ENCODE measurements around the gene DCAF11. TPM values are rescaled to one million over a fixed set of nuclear protein-coding genes. Genes with fewer than 3 reads are reported as not detected.

Gene DCAF11
- total and polyA plus RNA-seq, 4 experiments from 2014 or later, result 71.5 to 93.4 (median 75.4) TPM

DNA sequence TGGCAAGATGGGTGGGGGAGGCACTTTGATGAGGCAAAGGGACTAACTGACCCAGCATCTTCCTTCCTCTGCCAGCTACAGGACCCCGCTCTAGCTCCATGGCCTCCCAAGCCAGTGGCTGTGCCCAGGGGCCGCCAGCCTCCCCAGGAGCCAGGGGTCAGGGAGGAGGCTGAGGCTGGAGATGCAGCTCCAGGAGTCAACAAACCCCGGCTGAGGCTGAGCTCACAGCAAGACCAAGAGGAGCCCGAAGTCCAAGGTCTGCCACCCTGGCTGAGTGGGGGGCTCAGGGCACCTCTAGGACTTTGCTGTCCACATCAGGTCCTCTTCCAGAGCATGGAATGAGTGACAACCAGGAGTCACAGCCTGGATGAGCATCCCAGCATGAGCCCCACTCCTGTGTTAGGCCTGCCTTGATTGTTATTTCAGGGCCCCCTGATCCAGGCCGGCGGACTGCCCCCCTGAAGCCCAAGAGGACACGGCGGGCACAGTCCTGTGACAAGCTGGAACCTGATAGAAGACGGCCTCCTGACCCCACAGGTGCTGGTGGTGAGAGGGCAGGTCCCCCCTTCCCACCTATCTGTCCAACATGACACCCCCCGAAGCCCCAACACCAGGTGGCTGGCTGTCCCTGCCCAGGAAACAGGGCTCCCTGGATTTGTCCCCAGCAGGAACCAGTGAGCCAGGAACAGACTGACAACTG lies 45.7 kb upstream of the DCAF11 start:
- no peak overlapping the region for H3K27ac Mint-ChIP-seq
- no peak overlapping the region for H3K4me3 ChIP-seq (ENCODE audit: low read length in 2 of 2)
- no peaks in the 10 kb centered on the region for H3K36me3 Mint-ChIP-seq
- H3K4me1 Mint-ChIP-seq, result peaks cover 0 to 2% (median 0%) of the 10 kb centered on the region in 4 donors
- no peaks in the 10 kb centered on the region for H3K27me3 ChIP-seq (ENCODE audit: insufficient read depth, low read length)
- ChIA-PET POLR2A (ENCODE audit: partially characterized antibody) (interaction anchor here (0.9 kb wide), 1 partner anchor 12 kb away, joined by 3 read pairs; no protein-coding TSS in a partner anchor), CTCF (ENCODE audit: partially characterized antibody) (interaction anchor here (1.1 to 2.1 kb wide), 3 partner anchors 11 to 21 kb away, joined by 4 to 8 read pairs (median 6); no protein-coding TSS in a partner anchor)
- H3K36me3 ChIP-seq (ENCODE audit: insufficient read depth, low read length), result no peaks in the 10 kb centered on the region
- no peaks in the 10 kb centered on the region for H3K4me1 ChIP-seq (ENCODE audit: insufficient read depth, low read length)
- DNase-seq, result no peak
- H3K9me3 ChIP-seq (ENCODE audit: control insufficient read depth in 1 of 2, low read length in 2 of 2), result no peaks in the 10 kb centered on the region
- H3K4me3 Mint-ChIP-seq, result no peak overlapping the region
- no peaks in the 10 kb centered on the region for H3K9me3 Mint-ChIP-seq
- H3K27me3 Mint-ChIP-seq, result peaks cover 7 to 14% of the 10 kb centered on the region in 2 donors
- no peak overlapping the region for H3K27ac ChIP-seq (ENCODE audit: low read depth, low read length)
- intact Hi-C loops (cut with micrococcal nuclease), result no loop called here

DNA sequence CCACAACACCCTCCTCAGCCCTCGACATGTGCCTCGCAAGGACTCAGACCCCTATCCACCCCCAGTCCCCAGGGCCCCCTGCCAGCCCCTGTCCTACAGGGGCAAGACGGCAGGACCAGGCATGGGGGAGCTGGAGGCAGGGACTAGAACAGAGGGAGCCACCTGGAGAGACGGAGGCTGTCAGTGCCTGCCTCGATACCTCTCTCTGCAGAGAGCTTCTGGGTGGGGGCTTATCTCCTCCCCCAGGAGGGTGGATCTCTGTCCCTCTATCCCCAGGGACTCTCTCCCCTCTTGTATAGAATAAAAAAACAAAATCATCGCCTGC lies 45.2 kb upstream of the DCAF11 start:
- Histone ChIP-seq H3K4me3 (ENCODE audit: low read length in 2 of 2) (no peak overlapping the region), H3K27ac (ENCODE audit: low read depth, low read length) (no peak overlapping the region), H3K36me3 (ENCODE audit: insufficient read depth, low read length) (no peaks in the 10 kb centered on the region), H3K9me3 (ENCODE audit: control insufficient read depth in 1 of 2, low read length in 2 of 2) (no peaks in the 10 kb centered on the region), H3K27me3 (ENCODE audit: insufficient read depth, low read length) (no peaks in the 10 kb centered on the region), H3K4me1 (ENCODE audit: insufficient read depth, low read length) (no peaks in the 10 kb centered on the region)
- intact Hi-C loops (cut with micrococcal nuclease), result no loop called here
- no peak for DNase-seq
- Mint-ChIP-seq H3K9me3 (no peaks in the 10 kb centered on the region), H3K27ac (no peak overlapping the region), H3K4me1 (peaks cover 0 to 2% (median 0%) of the 10 kb centered on the region in 4 donors), H3K27me3 (peaks cover 7 to 14% of the 10 kb centered on the region in 2 donors), H3K36me3 (no peaks in the 10 kb centered on the region), H3K4me3 (no peak overlapping the region)
- ChIA-PET CTCF (ENCODE audit: partially characterized antibody) (interaction anchor here (1.6 to 2.1 kb wide), 3 partner anchors 11 to 39 kb away, joined by 6 to 8 read pairs (median 8); no protein-coding TSS in a partner anchor), POLR2A (ENCODE audit: partially characterized antibody) (interaction anchor here (0.9 kb wide), 1 partner anchor 11 kb away, joined by 3 read pairs; no protein-coding TSS in a partner anchor)

DNA sequence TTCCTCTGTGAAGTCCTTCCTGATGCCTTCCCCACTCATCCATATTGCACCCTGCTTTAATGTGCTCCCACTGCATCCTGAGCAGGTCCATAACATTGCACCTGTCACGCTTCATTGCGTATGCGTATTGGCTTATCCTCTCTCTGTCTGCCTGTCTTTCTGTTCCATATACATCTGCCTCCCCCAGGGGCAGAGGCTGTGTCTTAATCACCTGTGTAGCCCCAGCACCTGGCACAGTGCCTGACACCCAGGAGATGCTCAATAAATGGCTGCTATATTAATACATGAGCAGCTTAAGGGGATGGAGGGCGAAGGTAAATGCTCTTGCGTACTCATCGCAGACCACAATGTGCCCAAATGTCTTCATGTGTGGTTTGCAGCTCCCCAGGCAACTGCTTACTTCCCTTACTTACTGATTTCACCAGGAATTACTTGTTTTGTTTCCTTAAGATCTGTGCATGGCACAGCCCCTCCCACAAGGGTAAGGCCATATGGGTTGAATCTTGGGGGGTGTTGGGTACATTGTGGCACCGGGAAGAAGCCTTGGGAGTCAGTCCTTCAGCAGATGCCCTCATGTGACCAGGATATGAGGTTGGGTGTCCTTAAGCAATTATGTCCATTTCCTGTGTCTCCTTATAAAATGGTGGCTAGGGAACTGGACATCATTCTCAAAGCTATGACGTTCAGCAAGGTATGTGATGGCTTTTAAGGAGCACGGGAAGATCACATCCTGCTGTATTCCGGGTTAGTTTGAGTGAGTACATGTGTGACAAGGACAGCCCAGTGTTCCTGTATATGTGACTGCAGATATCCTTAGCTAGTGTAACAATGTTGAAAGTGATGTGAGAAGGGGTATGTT lies 44.1 kb upstream of the DCAF11 start:
- H3K4me1 Mint-ChIP-seq, result peaks cover 0 to 2% (median 0%) of the 10 kb centered on the region in 4 donors
- no peak overlapping the region for H3K27ac Mint-ChIP-seq
- POLR2A ChIA-PET (ENCODE audit: partially characterized antibody), result interaction anchor here (1.6 kb wide), 1 partner anchor 10 kb away, joined by 6 read pairs; no protein-coding TSS in a partner anchor
- Histone ChIP-seq H3K9me3 (ENCODE audit: control insufficient read depth in 1 of 2, low read length in 2 of 2) (no peaks in the 10 kb centered on the region), H3K4me1 (ENCODE audit: insufficient read depth, low read length) (no peaks in the 10 kb centered on the region), H3K27ac (ENCODE audit: low read depth, low read length) (no peak overlapping the region), H3K27me3 (ENCODE audit: insufficient read depth, low read length) (no peaks in the 10 kb centered on the region), H3K36me3 (ENCODE audit: insufficient read depth, low read length) (no peaks in the 10 kb centered on the region), H3K4me3 (ENCODE audit: low read length in 2 of 2) (no peak overlapping the region)
- intact Hi-C loops (cut with micrococcal nuclease), result no loop called here
- no peak for DNase-seq
- no peaks in the 10 kb centered on the region for H3K9me3 Mint-ChIP-seq
- peaks cover 7 to 14% of the 10 kb centered on the region in 2 donors for H3K27me3 Mint-ChIP-seq
- CTCF ChIA-PET (ENCODE audit: partially characterized antibody), result interaction anchor here (0.5 to 2.1 kb wide), 5 partner anchors 12 to 197 kb away, joined by 3 to 8 read pairs (median 6); no protein-coding TSS in a partner anchor
- H3K36me3 Mint-ChIP-seq, result no peaks in the 10 kb centered on the region
- H3K4me3 Mint-ChIP-seq, result no peak overlapping the region

DNA sequence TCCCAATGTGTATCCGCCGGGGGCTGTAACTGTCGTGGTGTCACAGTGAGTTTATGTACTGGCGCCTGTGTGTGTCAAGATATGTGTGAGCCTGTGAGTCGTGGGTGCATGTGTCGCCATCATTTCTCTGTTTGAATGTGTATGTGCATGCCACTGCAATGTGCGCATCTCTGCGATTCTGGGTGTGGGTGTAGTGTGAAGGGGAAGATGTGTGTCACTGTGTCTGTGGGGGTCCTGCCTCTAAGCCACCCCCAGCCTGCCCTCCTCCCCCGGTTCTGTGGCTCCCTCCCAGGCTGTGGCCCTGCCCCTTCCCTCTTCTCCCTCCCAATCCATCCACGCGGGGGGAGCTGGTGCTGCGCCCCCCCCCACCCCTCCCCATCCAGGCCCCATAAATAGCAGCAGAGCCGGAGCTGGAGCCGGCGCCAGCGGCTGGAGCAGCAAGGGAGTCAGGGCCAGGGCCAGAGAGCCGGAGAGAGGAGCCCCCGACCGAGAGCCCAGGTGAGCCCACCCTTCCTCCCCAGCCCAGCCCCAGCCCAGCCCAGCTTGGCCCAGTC lies 43.4 kb upstream of the DCAF11 start, which contains the start of gene CPNE6:
TSS of gene CPNE6 (plus strand) at position 419 of the 554 bp plus-strand sequence. CDS start 1,375 bp downstream, outside the sequence.
- intact Hi-C loops (cut with micrococcal nuclease), result no loop called here
- ChIA-PET POLR2A (ENCODE audit: partially characterized antibody) (interaction anchor here (1.6 kb wide), 1 partner anchor 10 kb away, joined by 6 read pairs; no protein-coding TSS in a partner anchor), CTCF (ENCODE audit: partially characterized antibody) (interaction anchor here (1.1 to 1.9 kb wide), 2 partner anchors 13 to 37 kb away, joined by 5 to 8 read pairs; no protein-coding TSS in a partner anchor)
- H3K27ac ChIP-seq (ENCODE audit: low read depth, low read length), result no peak within 1 kb of the TSS
- H3K27me3 ChIP-seq (ENCODE audit: insufficient read depth, low read length), result no peaks in the 10 kb centered on the region
- Mint-ChIP-seq H3K4me1 (peaks cover 0 to 2% (median 0%) of the 10 kb centered on the region in 4 donors), H3K36me3 (no peaks in the 10 kb centered on the region), H3K27me3 (peaks cover 7 to 14% of the 10 kb centered on the region in 2 donors), H3K9me3 (no peaks in the 10 kb centered on the region), H3K27ac (no peak within 1 kb of the TSS), H3K4me3 (no peak within 1 kb of the TSS)
- H3K9me3 ChIP-seq (ENCODE audit: control insufficient read depth in 1 of 2, low read length in 2 of 2), result no peaks in the 10 kb centered on the region
- H3K4me1 ChIP-seq (ENCODE audit: insufficient read depth, low read length), result no peaks in the 10 kb centered on the region
- no peak within 1 kb of the TSS for H3K4me3 ChIP-seq (ENCODE audit: low read length in 2 of 2)
- no peak for DNase-seq
- H3K36me3 ChIP-seq (ENCODE audit: insufficient read depth, low read length), result no peaks in the 10 kb centered on the region

DNA sequence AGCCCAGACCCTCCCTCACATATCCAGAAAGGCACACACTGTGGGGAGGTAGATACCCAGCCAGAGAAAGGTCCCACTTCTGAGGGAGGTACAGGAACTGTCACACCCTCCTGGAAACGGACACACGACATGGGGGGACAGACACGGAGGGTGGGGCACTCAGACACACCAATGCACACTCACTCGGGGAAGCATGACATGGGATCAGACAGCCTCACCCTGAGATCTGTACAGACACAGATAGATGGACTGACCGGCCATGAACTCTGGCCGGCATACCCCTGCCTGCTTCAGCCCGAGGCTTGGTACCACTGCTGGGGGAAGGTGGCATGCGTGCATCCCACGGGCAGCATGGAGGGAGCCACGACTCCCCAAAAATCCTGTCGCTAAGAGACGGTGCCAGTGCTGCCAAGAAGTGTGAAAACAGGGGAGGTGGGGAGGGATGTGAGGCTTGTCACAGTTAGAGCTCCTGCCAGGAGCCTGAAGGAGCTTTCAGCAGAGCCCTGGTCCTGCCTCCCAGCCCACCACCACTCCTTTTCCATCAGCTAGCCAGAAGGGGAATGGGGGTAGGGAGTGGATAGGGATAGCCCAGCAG lies 42.6 kb upstream of the DCAF11 start:
- peaks cover 0 to 2% (median 0%) of the 10 kb centered on the region in 4 donors for H3K4me1 Mint-ChIP-seq
- POLR2A ChIA-PET (ENCODE audit: partially characterized antibody), result interaction anchor here (1.6 kb wide), 1 partner anchor 9 kb away, joined by 6 read pairs; no protein-coding TSS in a partner anchor
- H3K27ac Mint-ChIP-seq, result no peak overlapping the region
- Histone ChIP-seq H3K27me3 (ENCODE audit: insufficient read depth, low read length) (no peaks in the 10 kb centered on the region), H3K4me3 (ENCODE audit: low read length in 2 of 2) (no peak overlapping the region), H3K4me1 (ENCODE audit: insufficient read depth, low read length) (no peaks in the 10 kb centered on the region), H3K27ac (ENCODE audit: low read depth, low read length) (no peak overlapping the region), H3K9me3 (ENCODE audit: control insufficient read depth in 1 of 2, low read length in 2 of 2) (no peaks in the 10 kb centered on the region), H3K36me3 (ENCODE audit: insufficient read depth, low read length) (no peaks in the 10 kb centered on the region)
- no peak overlapping the region for H3K4me3 Mint-ChIP-seq
- no peaks in the 10 kb centered on the region for H3K36me3 Mint-ChIP-seq
- intact Hi-C loops (cut with micrococcal nuclease), result no loop called here
- DNase-seq, result no peak
- H3K27me3 Mint-ChIP-seq, result peaks cover 7 to 14% of the 10 kb centered on the region in 2 donors
- no peaks in the 10 kb centered on the region for H3K9me3 Mint-ChIP-seq
- CTCF ChIA-PET (ENCODE audit: partially characterized antibody), result interaction anchor here (12.1 kb wide), 1 partner anchor 22 kb away, joined by 168 read pairs; the partner anchor contains the start of gene PCK2

DNA sequence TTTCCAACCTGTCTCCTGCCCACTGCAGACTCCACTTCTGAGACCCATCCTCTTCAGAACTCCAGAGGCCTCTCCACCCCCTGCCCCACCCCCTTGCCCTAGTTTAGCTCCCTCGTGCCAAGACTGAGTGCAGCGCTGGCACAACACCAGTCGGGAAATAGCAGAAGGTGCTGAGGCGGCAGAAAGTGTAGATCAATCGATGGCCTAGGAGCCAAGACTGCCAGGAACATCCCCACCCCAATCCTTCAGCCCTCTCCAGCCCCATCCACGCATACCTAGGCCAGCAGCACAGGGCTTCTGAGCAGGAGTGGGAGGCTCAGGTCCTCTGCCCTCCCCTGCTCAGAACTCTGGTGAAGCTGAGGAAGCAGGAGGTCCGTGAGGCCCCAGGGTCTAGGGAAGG lies 42.1 kb upstream of the DCAF11 start:
- DNase-seq, result no peak
- H3K36me3 ChIP-seq (ENCODE audit: insufficient read depth, low read length), result no peaks in the 10 kb centered on the region
- H3K4me1 ChIP-seq (ENCODE audit: insufficient read depth, low read length), result no peaks in the 10 kb centered on the region
- Mint-ChIP-seq H3K36me3 (no peaks in the 10 kb centered on the region), H3K27me3 (peaks cover 7 to 14% of the 10 kb centered on the region in 2 donors), H3K4me1 (peaks cover 0 to 2% (median 0%) of the 10 kb centered on the region in 4 donors), H3K9me3 (no peaks in the 10 kb centered on the region), H3K27ac (no peak overlapping the region), H3K4me3 (no peak overlapping the region)
- H3K27me3 ChIP-seq (ENCODE audit: insufficient read depth, low read length), result no peaks in the 10 kb centered on the region
- no peaks in the 10 kb centered on the region for H3K9me3 ChIP-seq (ENCODE audit: control insufficient read depth in 1 of 2, low read length in 2 of 2)
- no peak overlapping the region for H3K4me3 ChIP-seq (ENCODE audit: low read length in 2 of 2)
- CTCF ChIA-PET (ENCODE audit: partially characterized antibody), result interaction anchor here (12.1 kb wide), 1 partner anchor 21 kb away, joined by 168 read pairs; the partner anchor contains the start of gene PCK2
- POLR2A ChIA-PET (ENCODE audit: partially characterized antibody), result interaction anchor here (0.7 kb wide), 1 partner anchor 9 kb away, joined by 3 read pairs; no protein-coding TSS in a partner anchor
- no peak overlapping the region for H3K27ac ChIP-seq (ENCODE audit: low read depth, low read length)
- intact Hi-C loops (cut with micrococcal nuclease), result no loop called here

Measured in CD4-positive, alpha-beta memory T cell (primary cell).